ENCODE results near the gene LHFPL6. TPM values are rescaled to one million over a fixed set of nuclear protein-coding genes. Genes with fewer than 3 reads are reported as not detected.

LHFPL6 gene
- total and polyA plus RNA-seq, 8 donors, result 50.5 to 113 (median 80.2) TPM

- Histone ChIP-seq H3K4me3 (no peak overlapping the region), H3K4me1 (no peaks in the 10 kb centered on the region), H3K27me3 (no peaks in the 10 kb centered on the region), H3K27ac (no peak overlapping the region), H3K36me3 (no peaks in the 10 kb centered on the region), H3K9me3 (no peaks in the 10 kb centered on the region)
- no peak for TF ChIP-seq CTCF (IDR thresholded peaks at IDR 0.05)
- intact Hi-C loops (cut with DNase I), result no loop called here
- no peak for DNase-seq
- ATAC-seq, result no peak
Measured at GRCh38 chr13:39538816-39539790, 63.9 kb downstream of the LHFPL6 start.

DNA sequence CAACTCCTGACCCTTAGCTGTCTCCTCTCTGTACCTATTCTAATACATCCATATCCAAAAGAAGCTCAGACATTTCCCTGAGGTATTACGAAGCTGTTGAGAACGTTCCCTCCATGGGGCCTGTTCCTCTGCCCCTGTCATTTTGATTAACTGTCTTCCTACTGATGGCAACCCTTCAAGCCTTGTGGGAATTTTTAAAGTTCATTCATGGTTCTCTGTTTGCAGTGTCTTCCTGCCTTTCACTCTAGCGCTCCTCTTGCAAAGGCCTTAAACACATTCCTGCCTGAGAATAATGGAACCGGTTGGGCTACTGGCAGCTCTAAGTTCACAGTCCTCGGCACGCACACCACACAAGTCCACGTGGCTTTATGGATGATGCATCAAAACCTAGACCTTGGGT lies 66.1 kb downstream of the LHFPL6 start:
- no peak for ATAC-seq
- intact Hi-C loops (cut with DNase I), result no loop called here
- no peak for DNase-seq
- Histone ChIP-seq H3K27ac (no peak overlapping the region), H3K9me3 (no peaks in the 10 kb centered on the region), H3K27me3 (no peaks in the 10 kb centered on the region), H3K4me3 (no peak overlapping the region), H3K36me3 (no peaks in the 10 kb centered on the region), H3K4me1 (peaks cover 0 to under 1% of the 10 kb centered on the region in 2 donors)
- TF ChIP-seq CTCF (IDR thresholded peaks at IDR 0.05), result no peak

GRCh38 chr13:39536274-39536673 lies 66.7 kb downstream of the LHFPL6 start:
- TF ChIP-seq CTCF (IDR thresholded peaks at IDR 0.05), result no peak
- H3K9me3 ChIP-seq, result no peaks in the 10 kb centered on the region
- no peaks in the 10 kb centered on the region for H3K27me3 ChIP-seq
- DNase-seq, result no peak
- no peak overlapping the region for H3K27ac ChIP-seq
- no peaks in the 10 kb centered on the region for H3K36me3 ChIP-seq
- no peak for ATAC-seq
- H3K4me3 ChIP-seq, result no peak overlapping the region
- peaks cover 3 to 4% of the 10 kb centered on the region in 2 donors for H3K4me1 ChIP-seq
- intact Hi-C loops (cut with DNase I), result no loop called here

DNA sequence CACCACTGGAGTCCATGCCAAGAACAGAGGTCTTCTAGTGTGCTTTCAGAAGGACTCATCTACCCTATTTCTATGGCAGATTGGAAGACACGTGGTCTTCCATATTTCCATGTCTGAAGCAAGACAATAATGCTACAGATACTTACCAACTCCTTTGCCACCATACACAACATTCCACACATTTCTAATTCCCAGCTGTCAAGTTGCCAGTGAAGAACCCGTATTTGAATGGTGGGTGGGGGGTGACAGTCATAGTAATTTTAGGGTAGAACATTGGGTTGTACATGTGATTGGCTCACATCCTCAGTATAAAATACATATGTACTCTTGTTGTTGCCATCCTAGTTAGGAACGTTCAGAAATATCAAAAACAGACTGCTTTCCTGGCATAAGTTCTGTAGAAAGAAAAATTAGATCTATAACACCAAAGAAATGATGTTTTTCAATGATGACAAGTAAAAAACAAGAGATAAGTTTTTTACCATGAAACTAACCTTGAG lies 69.3 kb downstream of the LHFPL6 start:
- H3K4me1 ChIP-seq, result peaks cover 3 to 4% of the 10 kb centered on the region in 2 donors
- no peak for TF ChIP-seq CTCF (IDR thresholded peaks at IDR 0.05)
- ATAC-seq (no peak), DNase-seq (no peak)
- H3K27ac ChIP-seq, result no peak overlapping the region
- H3K36me3 ChIP-seq, result no peaks in the 10 kb centered on the region
- no peak overlapping the region for H3K4me3 ChIP-seq
- no peaks in the 10 kb centered on the region for H3K27me3 ChIP-seq
- intact Hi-C loops (cut with DNase I), result no loop called here
- H3K9me3 ChIP-seq, result no peaks in the 10 kb centered on the region

DNA sequence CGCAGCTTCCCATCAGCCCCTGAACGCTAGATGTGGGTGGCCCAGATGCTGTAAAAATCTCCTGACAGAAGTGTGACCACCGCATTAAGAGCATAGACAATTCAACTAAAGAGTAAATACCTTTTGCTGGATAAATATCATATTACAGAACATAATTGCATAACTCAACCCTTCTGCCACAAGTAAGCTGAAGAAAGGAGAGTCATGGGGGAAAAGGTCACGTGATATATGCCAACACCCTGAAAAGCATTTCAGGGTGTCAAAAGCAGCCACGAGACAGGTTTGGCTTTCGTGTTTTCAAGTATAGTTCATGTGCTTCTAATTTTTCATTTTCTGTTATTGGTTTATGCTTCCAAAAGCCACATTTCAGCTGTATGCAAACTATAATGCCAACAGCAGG lies 71.3 kb downstream of the LHFPL6 start:
- H3K4me1 ChIP-seq, result peaks cover 3 to 4% of the 10 kb centered on the region in 2 donors

More for the DNA sequence above, 71.3 kb downstream of the LHFPL6 start:
- TF ChIP-seq CTCF (IDR thresholded peaks at IDR 0.05), result no peak
- intact Hi-C loops (cut with DNase I), result no loop called here
- Histone ChIP-seq H3K4me3 (no peak overlapping the region), H3K27me3 (no peaks in the 10 kb centered on the region), H3K9me3 (no peaks in the 10 kb centered on the region), H3K27ac (no peak overlapping the region), H3K36me3 (no peaks in the 10 kb centered on the region)
- DNase-seq, result no peak
- peak; percentile 25 for ATAC-seq
